Ishikawa (cell line): ENCODE measurements around the gene PRKCE.
A peak's percentile ranks its signal among the peaks of the same experiment; 100 is the strongest.

Source experiments
- CEBPB ChIP-seq: IDR thresholded peaks from 2 replicates; pipeline ENCODE4 v1.6.1; 2012
- CREB1 ChIP-seq: IDR thresholded peaks from 2 replicates; pipeline ENCODE4 v1.6.1; 2012; ENCODE audit warnings: low read depth
- FOXM1 ChIP-seq: IDR thresholded peaks from 2 replicates; pipeline ENCODE4 v1.6.1; 2012; ENCODE audit warnings: low read depth, borderline replicate concordance
- NFIC ChIP-seq: IDR thresholded peaks from 2 replicates; pipeline ENCODE4 v1.6.1; 2012
- RAD21 ChIP-seq: IDR thresholded peaks from 2 replicates; pipeline ENCODE4 v1.6.1; 2012; ENCODE audit warnings: low read depth
- TAF1 ChIP-seq: IDR thresholded peaks from 2 replicates; pipeline ENCODE4 v1.6.1; 2012; ENCODE audit warnings: low read depth, mild to moderate bottlenecking
- TCF12 ChIP-seq: IDR thresholded peaks from 2 replicates; pipeline ENCODE4 v1.6.1; 2012; ENCODE audit warnings: low read depth
- TEAD4 ChIP-seq: IDR thresholded peaks from 2 replicates; pipeline ENCODE4 v1.6.1; 2012
- TF ChIP-seq, protein P1 (sequence below): IDR thresholded peaks from 2 replicates; pipeline ENCODE4 v1.6.1; 2012; ENCODE audit warnings: low read depth, mild to moderate bottlenecking
- TF ChIP-seq, protein P2 (sequence below): IDR thresholded peaks from 2 replicates; pipeline ENCODE4 v1.6.1; 2012
- TF ChIP-seq, protein P3 (sequence below): IDR thresholded peaks from 2 replicates; pipeline ENCODE4 v1.6.1; 2012

DNA sequence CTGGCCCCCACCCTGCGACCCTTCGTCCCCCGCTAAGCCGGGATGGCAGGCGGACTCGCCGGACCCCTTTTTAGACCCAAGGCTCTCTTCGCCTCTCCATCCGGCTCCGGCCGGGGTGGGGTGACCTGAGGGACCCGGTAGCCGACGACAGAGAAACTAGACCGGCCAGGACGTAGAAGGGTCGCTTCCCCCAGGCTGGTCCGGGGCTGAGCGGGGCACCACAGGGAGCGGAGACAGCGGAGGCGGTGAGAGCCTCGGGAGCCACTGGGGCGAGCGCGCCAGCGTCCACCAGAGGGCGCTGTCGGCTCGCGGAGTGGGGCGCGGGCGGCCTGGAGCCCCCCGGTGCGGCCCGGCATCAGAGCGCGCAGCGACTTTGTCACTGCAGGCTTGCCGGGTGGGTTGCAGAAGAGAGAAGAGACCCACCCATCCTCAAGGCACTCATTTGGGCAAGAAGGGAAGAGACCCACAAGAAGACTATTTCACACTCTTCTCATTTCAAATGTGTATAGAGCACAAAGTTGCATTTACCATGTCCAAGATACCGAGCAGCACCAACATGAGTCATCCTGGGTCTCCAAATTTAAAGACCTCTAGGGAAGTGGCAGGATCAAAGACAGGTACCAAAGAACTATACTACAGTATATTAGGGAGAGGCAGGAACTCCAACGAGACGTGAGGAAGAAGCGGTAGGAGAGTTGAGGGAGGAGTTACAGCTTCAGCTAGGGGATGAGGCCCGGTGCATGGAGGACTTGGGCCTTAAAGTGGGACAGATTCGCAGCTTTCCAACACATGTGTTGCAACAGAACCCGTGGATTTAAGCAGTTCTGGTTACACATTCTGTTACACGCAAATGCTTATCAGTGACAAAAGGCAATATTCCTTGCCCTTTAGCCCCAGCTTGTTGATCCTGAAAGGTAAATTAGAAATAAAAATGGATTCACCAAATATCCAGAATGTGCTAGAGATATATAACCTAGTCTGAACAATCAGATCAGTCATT lies 7.6 kb upstream of the PRKCE start:
- TF ChIP-seq TAF1 (no peak), NFIC (no peak), CREB1 (no peak), TCF12 (no peak), TEAD4 (0 out of 2 replicates have a peak, but pooled peaks have one; percentile 11), FOXM1 (no peak), CEBPB (no peak), RAD21 (peak; percentile 91)
- TF ChIP-seq, protein P1, sequence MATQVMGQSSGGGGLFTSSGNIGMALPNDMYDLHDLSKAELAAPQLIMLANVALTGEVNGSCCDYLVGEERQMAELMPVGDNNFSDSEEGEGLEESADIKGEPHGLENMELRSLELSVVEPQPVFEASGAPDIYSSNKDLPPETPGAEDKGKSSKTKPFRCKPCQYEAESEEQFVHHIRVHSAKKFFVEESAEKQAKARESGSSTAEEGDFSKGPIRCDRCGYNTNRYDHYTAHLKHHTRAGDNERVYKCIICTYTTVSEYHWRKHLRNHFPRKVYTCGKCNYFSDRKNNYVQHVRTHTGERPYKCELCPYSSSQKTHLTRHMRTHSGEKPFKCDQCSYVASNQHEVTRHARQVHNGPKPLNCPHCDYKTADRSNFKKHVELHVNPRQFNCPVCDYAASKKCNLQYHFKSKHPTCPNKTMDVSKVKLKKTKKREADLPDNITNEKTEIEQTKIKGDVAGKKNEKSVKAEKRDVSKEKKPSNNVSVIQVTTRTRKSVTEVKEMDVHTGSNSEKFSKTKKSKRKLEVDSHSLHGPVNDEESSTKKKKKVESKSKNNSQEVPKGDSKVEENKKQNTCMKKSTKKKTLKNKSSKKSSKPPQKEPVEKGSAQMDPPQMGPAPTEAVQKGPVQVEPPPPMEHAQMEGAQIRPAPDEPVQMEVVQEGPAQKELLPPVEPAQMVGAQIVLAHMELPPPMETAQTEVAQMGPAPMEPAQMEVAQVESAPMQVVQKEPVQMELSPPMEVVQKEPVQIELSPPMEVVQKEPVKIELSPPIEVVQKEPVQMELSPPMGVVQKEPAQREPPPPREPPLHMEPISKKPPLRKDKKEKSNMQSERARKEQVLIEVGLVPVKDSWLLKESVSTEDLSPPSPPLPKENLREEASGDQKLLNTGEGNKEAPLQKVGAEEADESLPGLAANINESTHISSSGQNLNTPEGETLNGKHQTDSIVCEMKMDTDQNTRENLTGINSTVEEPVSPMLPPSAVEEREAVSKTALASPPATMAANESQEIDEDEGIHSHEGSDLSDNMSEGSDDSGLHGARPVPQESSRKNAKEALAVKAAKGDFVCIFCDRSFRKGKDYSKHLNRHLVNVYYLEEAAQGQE = no peak
- TF ChIP-seq, protein P2, sequence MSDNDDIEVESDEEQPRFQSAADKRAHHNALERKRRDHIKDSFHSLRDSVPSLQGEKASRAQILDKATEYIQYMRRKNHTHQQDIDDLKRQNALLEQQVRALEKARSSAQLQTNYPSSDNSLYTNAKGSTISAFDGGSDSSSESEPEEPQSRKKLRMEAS = no peak
- TF ChIP-seq, protein P3, sequence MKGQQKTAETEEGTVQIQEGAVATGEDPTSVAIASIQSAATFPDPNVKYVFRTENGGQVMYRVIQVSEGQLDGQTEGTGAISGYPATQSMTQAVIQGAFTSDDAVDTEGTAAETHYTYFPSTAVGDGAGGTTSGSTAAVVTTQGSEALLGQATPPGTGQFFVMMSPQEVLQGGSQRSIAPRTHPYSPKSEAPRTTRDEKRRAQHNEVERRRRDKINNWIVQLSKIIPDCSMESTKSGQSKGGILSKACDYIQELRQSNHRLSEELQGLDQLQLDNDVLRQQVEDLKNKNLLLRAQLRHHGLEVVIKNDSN = no peak
